Smooth muscle cell of the brain vasculature (primary cell): ENCODE results near the gene PCDHGA8.
"Not testable (repeated sequence)": the region's sequence is repeated elsewhere in the genome, so short reads cannot be mapped to it uniquely, and the experiment has no call there.

Source experiments
- DNase-seq: peaks from one replicate; pipeline ENCODE4 v3.0.0-alpha.2; 2012; ENCODE audit warnings: low read depth, low spot score

PCDHGA8 gene

DNA sequence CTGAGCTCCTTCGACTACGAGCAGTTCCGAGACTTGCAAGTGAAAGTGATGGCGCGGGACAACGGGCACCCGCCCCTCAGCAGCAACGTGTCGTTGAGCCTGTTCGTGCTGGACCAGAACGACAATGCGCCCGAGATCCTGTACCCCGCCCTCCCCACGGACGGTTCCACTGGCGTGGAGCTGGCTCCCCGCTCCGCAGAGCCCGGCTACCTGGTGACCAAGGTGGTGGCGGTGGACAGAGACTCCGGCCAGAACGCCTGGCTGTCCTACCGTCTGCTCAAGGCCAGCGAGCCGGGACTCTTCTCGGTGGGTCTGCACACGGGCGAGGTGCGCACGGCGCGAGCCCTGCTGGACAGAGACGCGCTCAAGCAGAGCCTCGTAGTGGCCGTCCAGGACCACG is 39.9 kb downstream of the PCDHGA8 start:
- not testable (repeated sequence) for DNase-seq

DNA sequence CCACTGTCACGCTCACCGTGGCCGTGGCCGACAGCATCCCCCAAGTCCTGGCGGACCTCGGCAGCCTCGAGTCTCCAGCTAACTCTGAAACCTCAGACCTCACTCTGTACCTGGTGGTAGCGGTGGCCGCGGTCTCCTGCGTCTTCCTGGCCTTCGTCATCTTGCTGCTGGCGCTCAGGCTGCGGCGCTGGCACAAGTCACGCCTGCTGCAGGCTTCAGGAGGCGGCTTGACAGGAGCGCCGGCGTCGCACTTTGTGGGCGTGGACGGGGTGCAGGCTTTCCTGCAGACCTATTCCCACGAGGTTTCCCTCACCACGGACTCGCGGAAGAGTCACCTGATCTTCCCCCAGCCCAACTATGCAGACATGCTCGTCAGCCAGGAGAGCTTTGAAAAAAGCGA is 40.3 kb downstream of the PCDHGA8 start:
- DNase-seq, result not testable (repeated sequence)

DNA sequence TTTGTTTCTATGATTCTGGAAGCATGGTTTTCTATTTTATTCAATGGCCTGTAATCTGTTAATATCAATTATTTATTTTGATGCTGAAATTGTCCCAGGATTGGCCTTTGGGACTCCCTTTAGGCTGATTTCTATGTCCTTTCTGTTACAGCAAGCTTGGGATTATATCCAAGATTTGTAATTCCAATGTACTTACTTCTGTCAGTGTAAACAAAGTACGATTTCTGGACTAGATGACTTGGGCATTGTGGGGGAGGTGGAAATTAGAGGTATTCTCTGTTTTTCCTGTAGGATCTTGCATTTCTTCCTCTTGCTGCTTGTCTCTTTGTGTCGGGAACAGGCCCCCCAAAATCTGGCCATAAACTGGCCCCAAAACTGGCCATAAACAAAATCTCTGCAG is 41.6 kb downstream of the PCDHGA8 start:
- no peak for DNase-seq

DNA sequence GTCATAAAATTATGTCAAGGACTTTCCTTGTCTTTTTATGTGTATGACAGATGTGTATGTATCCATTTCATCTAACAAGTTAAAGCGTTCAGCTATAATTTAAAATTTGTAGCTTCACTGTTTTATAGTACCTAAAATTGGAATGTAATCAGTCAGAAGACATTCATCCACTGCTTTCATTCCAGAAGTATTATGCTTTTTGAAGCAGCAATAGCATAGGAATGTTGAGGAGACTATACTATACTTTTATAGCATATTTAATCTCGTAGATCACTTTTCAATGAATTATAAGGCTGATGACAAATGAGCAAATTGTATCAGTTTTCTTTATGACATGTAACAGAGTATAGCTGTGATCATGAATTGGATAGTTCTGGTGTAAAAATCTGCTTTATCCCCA is 44.8 kb downstream of the PCDHGA8 start:
- no peak for DNase-seq

DNA sequence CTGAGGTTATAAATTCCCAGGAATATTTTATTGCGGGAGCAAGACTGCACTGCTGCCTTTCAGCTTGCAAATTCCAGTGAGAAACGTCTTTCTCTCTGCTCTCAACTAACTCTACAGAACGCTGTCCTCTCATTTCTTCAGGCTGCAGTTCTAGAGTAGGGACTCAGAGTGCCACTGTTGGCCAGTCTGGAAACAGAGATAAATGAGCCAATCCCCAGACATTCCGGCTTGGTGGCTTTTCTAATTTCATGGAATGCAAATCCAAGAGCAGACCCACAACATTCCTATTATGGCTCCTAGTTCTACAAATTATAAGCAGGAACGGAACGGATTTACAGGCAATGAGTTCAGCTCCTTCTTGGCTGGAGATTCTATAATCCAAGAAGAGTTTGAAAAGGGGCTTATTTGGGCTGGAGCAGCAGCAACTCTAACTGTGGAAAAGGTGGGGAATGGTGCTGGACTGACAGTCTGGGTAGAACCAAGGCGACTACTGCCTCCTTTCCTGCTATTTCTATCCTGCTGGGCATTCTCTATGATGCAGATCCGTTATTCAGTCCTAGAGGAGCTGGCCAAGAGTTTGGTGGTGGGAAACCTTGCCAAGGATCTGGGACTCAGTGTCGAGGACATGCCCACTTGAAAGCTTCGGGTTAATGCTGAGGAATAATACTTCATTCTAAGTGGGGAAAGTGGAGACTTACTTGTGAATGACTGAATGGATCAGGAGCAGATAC is 47.1 kb downstream of the PCDHGA8 start:
- DNase-seq, result no peak

DNA sequence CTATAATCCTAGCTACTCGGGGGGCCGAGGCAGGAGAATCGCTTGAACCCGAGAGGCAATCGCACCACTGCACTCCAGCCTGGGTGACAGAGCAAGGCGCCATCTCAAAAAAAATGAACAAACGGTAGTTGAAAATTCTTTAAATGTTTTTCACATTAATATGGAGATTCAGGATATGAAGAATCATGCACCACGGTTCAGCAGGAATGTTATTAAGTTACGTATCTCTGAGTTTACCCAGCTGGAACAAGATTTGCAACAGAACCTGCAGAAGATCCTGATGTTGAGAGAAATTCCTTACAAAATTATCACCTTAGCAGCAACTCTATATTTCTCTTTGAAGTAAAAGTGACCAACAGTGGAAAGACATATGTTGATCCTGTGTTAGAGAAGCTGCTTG is 47.9 kb downstream of the PCDHGA8 start:
- DNase-seq, result no peak

DNA sequence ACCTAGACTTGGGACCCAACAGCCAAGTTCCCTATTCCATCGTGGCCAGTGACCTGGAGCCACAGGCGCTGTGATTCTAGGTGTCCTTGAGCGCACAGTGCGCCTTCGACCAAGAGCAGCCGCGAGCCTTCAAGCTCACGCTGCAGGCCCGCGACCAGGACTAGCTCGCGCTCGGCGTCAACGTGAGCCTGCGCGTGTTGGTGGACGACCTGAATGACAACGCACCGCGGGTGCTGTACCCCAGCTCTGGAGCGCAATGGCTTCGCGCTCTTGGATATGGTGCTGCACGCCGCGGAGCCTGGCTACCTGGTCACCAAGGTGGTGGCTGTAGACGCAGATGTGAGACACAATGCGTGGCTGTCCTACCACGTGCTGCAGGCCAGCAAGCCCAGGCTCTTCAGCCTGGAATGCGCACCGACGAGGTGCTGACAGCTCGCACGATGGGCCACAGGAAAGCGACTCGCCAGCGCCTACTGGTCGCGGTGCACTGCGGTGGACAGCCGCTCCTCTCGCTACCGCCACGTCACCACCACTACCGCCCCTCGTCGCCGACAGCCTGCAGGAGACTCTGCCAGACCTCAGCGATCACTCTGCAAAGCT is 49.2 kb downstream of the PCDHGA8 start:
- no peak for DNase-seq
